ENCODE data around the gene CPNE1.

CPNE1 gene

GRCh38 chr20:35618263-35619131 lies 46.2 kb downstream of the CPNE1 start:
- DNase-seq: no peak

- DNase-seq: peak; percentile 48
These were observed 47.1 kb downstream of the CPNE1 start for GRCh38 chr20:35617397-35618262.

- peak; percentile 62 for DNase-seq
These were observed 48.0 kb downstream of the CPNE1 start for GRCh38 chr20:35616465-35617396.

GRCh38 chr20:35615667-35616464 lies 48.8 kb downstream of the CPNE1 start, which contains the start of gene SPAG4:
SPAG4 (plus strand) TSS chr20:35615829; CDS start chr20:35616004, 175 bp downstream.
- DNase-seq: peak; percentile 99

- DNase-seq: no peak
These were observed 53.2 kb downstream of the CPNE1 start for GRCh38 chr20:35611482-35611881.

- DNase-seq: no peak
These were observed 53.8 kb downstream of the CPNE1 start for GRCh38 chr20:35610833-35611427.

- no peak for DNase-seq
These were observed 57.5 kb downstream of the CPNE1 start for GRCh38 chr20:35607003-35607735.

GRCh38 chr20:35606127-35606526 lies 58.6 kb downstream of the CPNE1 start:
- no peak for DNase-seq

GRCh38 chr20:35604449-35604747 lies 60.3 kb downstream of the CPNE1 start:
- DNase-seq: no peak

GRCh38 chr20:35603695-35604448 lies 60.8 kb downstream of the CPNE1 start:
- DNase-seq: no peak

- DNase-seq: no peak
These were observed 61.7 kb downstream of the CPNE1 start for GRCh38 chr20:35602851-35603495.

GRCh38 chr20:35601990-35602389 lies 62.7 kb downstream of the CPNE1 start:
- no peak for DNase-seq

- peak; percentile 66 for DNase-seq
These were observed 63.4 kb downstream of the CPNE1 start for GRCh38 chr20:35600993-35601973.

- no peak for DNase-seq
These were observed 64.3 kb downstream of the CPNE1 start for GRCh38 chr20:35600176-35600992.

GRCh38 chr20:35599776-35600120 lies 65.0 kb downstream of the CPNE1 start:
- no peak for DNase-seq

GRCh38 chr20:35598899-35599775 lies 65.6 kb downstream of the CPNE1 start:
- DNase-seq: no peak
